Stimulated activated naive CD4-positive, alpha-beta T cell treated with Interleukin-2 at 50 U/mL for 16 hours (primary cell): ENCODE measurements around the gene SUFU.

ENCODE experiments used
- DNase-seq: peaks from one replicate; lab custom pipeline; 2025; lab: John Stamatoyannopoulos, UW

The SUFU gene

GRCh38 chr10:102620138-102620590 is 116.4 kb downstream of the SUFU start:
- no peak for DNase-seq

GRCh38 chr10:102620591-102621442 is 117.0 kb downstream of the SUFU start:
- no peak for DNase-seq

- DNase-seq: no peak
Observed at GRCh38 chr10:102621443-102622325, 117.9 kb downstream of the SUFU start.

GRCh38 chr10:102624094-102624493 is 120.3 kb downstream of the SUFU start:
- DNase-seq: no peak

- DNase-seq: no peak
Observed at GRCh38 chr10:102624751-102625645, 121.2 kb downstream of the SUFU start.

GRCh38 chr10:102626026-102626685 is 122.4 kb downstream of the SUFU start:
- DNase-seq: no peak

- DNase-seq: no peak
Observed at GRCh38 chr10:102627291-102627735, 123.5 kb downstream of the SUFU start.

- DNase-seq: no peak
Observed at GRCh38 chr10:102627736-102628293, 124.0 kb downstream of the SUFU start.

- DNase-seq: no peak
Observed at GRCh38 chr10:102628451-102628911, 124.7 kb downstream of the SUFU start.

- DNase-seq: no peak
Observed at GRCh38 chr10:102629661-102630614, 126.2 kb downstream of the SUFU start.

- no peak for DNase-seq
Observed at GRCh38 chr10:102630663-102631062, 126.9 kb downstream of the SUFU start.

- DNase-seq: no peak
Observed at GRCh38 chr10:102631525-102632393, 128.0 kb downstream of the SUFU start.

- no peak for DNase-seq
Observed at GRCh38 chr10:102632394-102633111, 128.8 kb downstream of the SUFU start.

- no peak for DNase-seq
Observed at GRCh38 chr10:102633287-102633686, 129.5 kb downstream of the SUFU start.

- no peak for DNase-seq
Observed at GRCh38 chr10:102633848-102634247, 130.1 kb downstream of the SUFU start.

- no peak for DNase-seq
Observed at GRCh38 chr10:102634686-102635085, 130.9 kb downstream of the SUFU start.

- no peak for DNase-seq
Observed at GRCh38 chr10:102635377-102635776, 131.6 kb downstream of the SUFU start.

GRCh38 chr10:102639537-102639936 is 135.8 kb downstream of the SUFU start:
- DNase-seq: no peak
